NCI-H1105 (cell line): Measurements from ENCODE around the gene SP2.

Source experiments
- DNase-seq: peaks from one replicate; lab custom pipeline; 2025; lab: John Stamatoyannopoulos, UW

Gene SP2

GRCh38 chr17:47949197-47949759 lies 53.2 kb downstream of the SP2 start:
- peak; percentile 73 for DNase-seq

- no peak for DNase-seq
Observed at GRCh38 chr17:47949946-47950345, 53.9 kb downstream of the SP2 start.

GRCh38 chr17:47950448-47950847 lies 54.4 kb downstream of the SP2 start:
- no peak for DNase-seq

- DNase-seq = no peak
Observed at GRCh38 chr17:47952171-47953021, 56.4 kb downstream of the SP2 start.

GRCh38 chr17:47953909-47954308 lies 57.9 kb downstream of the SP2 start:
- DNase-seq = no peak

GRCh38 chr17:47955497-47956461 lies 59.7 kb downstream of the SP2 start:
- peak; percentile 39 for DNase-seq

- no peak for DNase-seq
Observed at GRCh38 chr17:47956791-47957590, 61.0 kb downstream of the SP2 start.

GRCh38 chr17:47957591-47958490 lies 61.8 kb downstream of the SP2 start, which contains the start of gene PRR15L:
Gene PRR15L, minus strand, starts transcription at chr17:47957883. Its CDS starts 4,649 bp downstream, at chr17:47953234.
- peak; percentile 94 for DNase-seq

- DNase-seq = no peak
Observed at GRCh38 chr17:47959825-47960655, 64.0 kb downstream of the SP2 start.

GRCh38 chr17:47961406-47961805 lies 65.4 kb downstream of the SP2 start:
- DNase-seq = no peak

- no peak for DNase-seq
Observed at GRCh38 chr17:47962901-47963300, 66.9 kb downstream of the SP2 start.

GRCh38 chr17:47964856-47965255 lies 68.8 kb downstream of the SP2 start:
- DNase-seq = no peak

GRCh38 chr17:47966079-47966519 lies 70.1 kb downstream of the SP2 start:
- DNase-seq = no peak

- DNase-seq = no peak
Observed at GRCh38 chr17:47967607-47968252, 71.7 kb downstream of the SP2 start.

- DNase-seq = no peak
Observed at GRCh38 chr17:47968836-47969235, 72.8 kb downstream of the SP2 start.

- no peak for DNase-seq
Observed at GRCh38 chr17:47969930-47970724, 74.1 kb downstream of the SP2 start.

- DNase-seq = peak; percentile 99
Observed at GRCh38 chr17:47970725-47971499, 74.9 kb downstream of the SP2 start, which contains the start of gene CDK5RAP3. Gene CDK5RAP3, plus strand, starts transcription at chr17:47971113. Its CDS starts 34 bp downstream, at chr17:47971147.
